NCI-H2081 treated with DMSO at 0.1 percent for 48 hours (cell line): ENCODE results near the gene ZNF394.
"Not testable (repeated sequence)": the region's sequence is repeated elsewhere in the genome, so short reads cannot be mapped to it uniquely, and the experiment has no call there.

Source experiments
- DNase-seq: peaks from one replicate; lab custom pipeline; 2025; lab: John Stamatoyannopoulos, UW

ZNF394 gene

GRCh38 chr7:99499721-99500636 is at the start of gene ZNF394:
TSS of gene ZNF394 (minus strand) at chr7:99500281. CDS start at chr7:99500093, 188 bp downstream.
- peak; percentile 49 for DNase-seq

GRCh38 chr7:99549545-99549944 is 49.5 kb upstream of the ZNF394 start:
- not testable (repeated sequence) for DNase-seq

- DNase-seq, result not testable (repeated sequence)
Observed at GRCh38 chr7:99545308-99545707, 45.2 kb upstream of the ZNF394 start.

DNA sequence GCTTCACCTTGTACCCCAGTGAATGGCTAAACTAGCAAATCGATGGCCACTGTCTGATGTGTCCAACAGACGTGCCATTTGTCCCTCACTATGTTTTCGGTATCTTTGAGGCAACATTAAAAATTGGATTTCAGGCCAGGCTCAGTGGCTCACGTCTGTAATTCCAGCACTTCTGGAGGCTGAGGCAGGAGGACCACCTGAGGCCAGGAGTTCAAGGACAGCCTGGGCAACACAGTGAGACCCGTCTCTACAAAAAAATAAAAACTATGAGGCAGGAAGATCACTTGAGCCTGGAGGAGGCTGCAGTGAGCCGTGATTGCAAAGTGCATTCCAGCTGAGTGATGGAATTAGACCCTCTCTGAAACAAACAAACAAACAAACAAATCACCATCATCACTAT is 43.8 kb upstream of the ZNF394 start:
- no peak for DNase-seq

- no peak for DNase-seq
Observed at GRCh38 chr7:99543081-99543671, 43.1 kb upstream of the ZNF394 start.

DNA sequence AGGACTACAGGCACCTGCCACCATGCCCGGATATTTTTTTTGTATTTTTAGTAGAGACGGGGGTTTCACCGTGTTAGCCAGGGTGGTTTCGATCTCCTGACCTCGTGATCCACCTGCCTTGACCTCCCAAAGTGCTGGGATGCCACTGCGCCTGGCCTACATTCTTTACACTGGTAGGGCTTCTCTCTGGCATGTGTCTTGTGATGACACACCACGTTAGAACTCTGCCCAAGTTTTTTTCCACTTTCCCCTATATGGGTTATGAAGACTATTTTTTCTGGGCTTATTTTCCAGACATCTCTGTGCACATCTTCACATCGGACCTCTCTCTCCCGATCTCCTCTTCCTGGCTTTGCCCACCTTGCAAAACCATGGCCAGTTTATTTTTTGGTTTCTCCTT is 41.1 kb upstream of the ZNF394 start:
- no peak for DNase-seq

GRCh38 chr7:99540542-99540941 is 40.5 kb upstream of the ZNF394 start:
- DNase-seq, result no peak

DNA sequence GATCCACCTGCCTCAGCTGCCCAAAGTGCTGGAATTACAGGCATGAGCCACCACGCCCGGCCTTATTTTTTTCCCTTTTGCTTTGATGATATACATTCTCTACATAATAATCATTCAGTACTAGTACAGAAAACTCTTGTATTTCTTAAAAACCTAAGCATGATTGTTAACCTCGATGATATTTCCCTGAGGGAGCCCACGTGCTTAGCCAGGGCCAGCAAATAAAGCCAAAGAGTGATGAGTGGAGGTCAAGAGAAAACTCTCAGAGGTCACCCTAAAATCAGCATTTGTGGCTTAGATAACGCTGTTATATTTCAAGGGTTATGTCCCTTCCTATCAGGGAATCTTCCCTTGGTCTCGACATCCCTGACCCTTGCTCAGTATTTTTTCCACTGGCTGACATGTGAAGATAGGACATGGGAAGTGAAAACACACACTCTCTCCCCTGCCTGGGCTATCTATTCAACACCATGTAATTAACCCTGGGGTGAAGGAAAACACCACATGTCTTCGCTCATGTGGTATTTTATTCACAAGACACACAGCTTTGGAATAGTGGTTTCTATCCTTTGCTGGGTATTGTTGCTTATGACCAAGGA is 39.2 kb upstream of the ZNF394 start:
- no peak for DNase-seq

GRCh38 chr7:99535667-99536066 is 35.6 kb upstream of the ZNF394 start:
- DNase-seq, result no peak

DNA sequence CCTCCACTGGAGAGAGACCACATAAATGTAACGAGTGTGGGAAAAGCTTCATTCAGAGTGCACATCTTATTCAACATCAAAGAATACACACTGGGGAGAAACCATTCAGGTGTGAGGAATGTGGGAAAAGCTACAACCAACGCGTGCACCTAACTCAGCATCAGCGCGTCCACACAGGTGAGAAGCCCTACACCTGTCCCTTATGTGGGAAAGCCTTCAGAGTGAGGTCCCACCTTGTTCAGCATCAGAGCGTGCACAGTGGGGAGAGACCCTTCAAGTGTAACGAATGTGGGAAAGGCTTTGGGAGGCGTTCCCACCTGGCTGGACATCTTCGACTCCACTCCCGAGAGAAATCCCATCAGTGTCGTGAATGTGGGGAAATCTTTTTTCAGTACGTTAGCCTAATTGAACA is 31.3 kb upstream of the ZNF394 start:
- no peak for DNase-seq

- no peak for DNase-seq
Observed at GRCh38 chr7:99525713-99526440, 25.8 kb upstream of the ZNF394 start.

GRCh38 chr7:99521399-99521798 is 21.3 kb upstream of the ZNF394 start:
- no peak for DNase-seq

- no peak for DNase-seq
Observed at GRCh38 chr7:99514050-99514449, 14.0 kb upstream of the ZNF394 start.

- DNase-seq, result no peak
Observed at GRCh38 chr7:99505324-99505662, 5.2 kb upstream of the ZNF394 start.

GRCh38 chr7:99504603-99505323 is 4.7 kb upstream of the ZNF394 start, which contains the start of gene ZKSCAN5:
TSS of gene ZKSCAN5 (plus strand) at chr7:99504662. CDS start at chr7:99506045, 1,383 bp downstream.
- peak; percentile 92 for DNase-seq

GRCh38 chr7:99504281-99504602 is 4.2 kb upstream of the ZNF394 start:
- no peak for DNase-seq

DNA sequence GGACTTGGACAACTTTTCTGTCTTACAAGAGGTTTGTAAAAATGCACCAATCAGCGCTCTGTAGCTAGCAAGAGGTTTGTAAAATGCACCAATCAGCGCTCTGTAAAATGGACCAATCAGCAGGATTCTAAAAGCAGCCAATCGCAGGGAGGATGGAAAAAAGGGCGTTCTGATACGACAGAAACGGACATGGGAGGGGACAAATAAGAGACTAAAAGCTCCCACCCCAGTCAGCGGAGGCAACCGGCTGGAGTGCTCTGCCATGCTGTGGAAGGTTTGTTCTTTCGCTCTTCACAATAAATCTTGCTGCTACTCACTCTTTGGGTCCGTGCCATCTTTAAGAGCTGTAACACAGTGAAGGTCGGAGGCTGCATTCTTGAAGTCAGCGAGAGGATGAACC is 1.2 kb upstream of the ZNF394 start:
- DNase-seq, result not testable (repeated sequence)

- no peak for DNase-seq
Observed at GRCh38 chr7:99500637-99501009, 542 bp upstream of the ZNF394 start.

- DNase-seq, result no peak
Observed at GRCh38 chr7:99499371-99499720, 735 bp downstream of the ZNF394 start.

- no peak for DNase-seq
Observed at GRCh38 chr7:99498546-99498944, 1.5 kb downstream of the ZNF394 start.

DNA sequence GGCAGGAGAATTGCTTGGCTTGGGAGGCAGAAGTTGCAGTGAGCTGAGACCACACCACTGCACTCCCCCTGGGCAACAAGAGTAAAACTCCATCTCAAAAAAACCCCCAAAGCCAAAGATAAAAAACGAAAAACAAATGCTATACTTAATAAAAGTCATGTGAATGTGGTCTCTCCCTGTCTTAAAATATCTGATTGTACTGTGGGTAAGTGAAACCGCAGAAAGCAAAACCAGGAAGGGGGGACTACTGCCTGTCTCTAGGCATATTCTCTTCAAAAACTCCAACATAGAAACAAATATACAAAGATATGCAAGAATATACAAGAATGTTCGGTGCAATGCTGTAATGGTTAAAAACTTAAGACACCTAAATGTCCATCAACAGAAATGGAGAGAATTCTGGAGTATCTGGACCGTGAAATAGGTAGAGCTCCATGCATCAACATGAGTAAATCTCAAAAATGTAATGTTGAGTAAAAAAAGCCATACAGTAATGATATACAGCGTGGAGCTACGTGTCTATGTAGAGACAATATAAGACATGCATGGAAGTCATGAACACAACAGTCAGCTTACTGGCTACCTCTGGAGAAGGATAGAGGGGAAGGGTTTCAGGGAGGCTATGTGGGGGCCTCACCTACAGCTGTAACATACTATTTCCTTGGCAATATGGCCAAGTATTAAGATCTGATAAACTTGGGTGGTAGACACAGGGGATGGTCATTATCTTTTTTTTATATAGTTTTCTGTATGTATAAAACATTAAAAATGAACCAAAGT is 2.1 kb downstream of the ZNF394 start:
- DNase-seq, result no peak
